Mesendoderm (in vitro differentiated cells): ENCODE data around the gene RNF213.

Source experiments
- DNase-seq: peaks from one replicate; pipeline ENCODE4 v3.0.0; 2013
- H2AK5ac ChIP-seq: 2 replicates; pipeline ENCODE4 v1.6.1; 2013; ENCODE audit warnings: low read length, inconsistent platforms
- H2BK120ac ChIP-seq: 2 replicates; pipeline ENCODE4 v1.6.1; 2013; ENCODE audit warnings: low read depth, mild to moderate bottlenecking, low read length, moderate library complexity, mixed read lengths
- H2BK15ac ChIP-seq: replicated peaks from 2 replicates; pipeline ENCODE4 v1.6.1; 2013; ENCODE audit warnings: low read depth, mild to moderate bottlenecking, moderate library complexity
- H2BK5ac ChIP-seq: 2 replicates; pipeline ENCODE4 v1.6.1; 2013; ENCODE audit warnings: low read length, inconsistent platforms
- H3K18ac ChIP-seq: 2 replicates; pipeline ENCODE4 v1.6.1; 2013; ENCODE audit warnings: mild to moderate bottlenecking, low read length, mixed read lengths
- H3K23ac ChIP-seq: one replicate; pipeline ENCODE4 v1.6.1; 2013; ENCODE audit warnings: low read length
- H3K27ac ChIP-seq: 2 replicates; pipeline ENCODE4 v1.5.1; 2013; ENCODE audit warnings: low read depth, mild to moderate bottlenecking, inconsistent platforms, low read length, moderate library complexity
- H3K27me3 ChIP-seq: 2 replicates; pipeline ENCODE4 v1.6.1; 2013; ENCODE audit warnings: low read length, control low read depth, mild to moderate bottlenecking, inconsistent platforms; ENCODE audit not compliant: insufficient read depth, poor library complexity
- H3K36me3 ChIP-seq: 2 replicates; pipeline ENCODE4 v1.6.1; 2013; ENCODE audit warnings: low read length, inconsistent platforms; ENCODE audit not compliant: control insufficient read depth, insufficient read depth
- H3K4ac ChIP-seq: one replicate; pipeline ENCODE4 v1.6.1; 2013; ENCODE audit warnings: low read depth, mild to moderate bottlenecking, low read length, moderate library complexity
- H3K4me1 ChIP-seq: 2 replicates; pipeline ENCODE4 v1.6.1; 2013; ENCODE audit warnings: low read depth, low read length, inconsistent platforms; ENCODE audit not compliant: control insufficient read depth
- H3K4me2 ChIP-seq: 2 replicates; pipeline ENCODE4 v1.6.1; 2013; ENCODE audit warnings: low read length
- H3K4me3 ChIP-seq: 2 replicates; pipeline ENCODE4 v1.5.1; 2013; ENCODE audit warnings: mild to moderate bottlenecking, low read length
- H3K56ac ChIP-seq: one replicate; pipeline ENCODE4 v1.6.1; 2013; ENCODE audit warnings: low read length
- H3K79me1 ChIP-seq: 2 replicates; pipeline ENCODE4 v1.6.1; 2013; ENCODE audit warnings: low read length, inconsistent platforms
- H3K79me2 ChIP-seq: 2 replicates; pipeline ENCODE4 v1.6.1; 2013; ENCODE audit warnings: mild to moderate bottlenecking, low read length; ENCODE audit not compliant: control insufficient read depth, insufficient read depth
- H3K9ac ChIP-seq: 2 replicates; pipeline ENCODE4 v1.6.1; 2013; ENCODE audit warnings: low read length, inconsistent platforms
- H4K5ac ChIP-seq: one replicate; pipeline ENCODE4 v1.6.1; 2013; ENCODE audit warnings: low read length
- H4K8ac ChIP-seq: one replicate; pipeline ENCODE4 v1.6.1; 2013; ENCODE audit warnings: low read depth, mild to moderate bottlenecking, control low read depth, low read length, moderate library complexity
- WGBS: extraction: QIAGEN DNeasy Blood & Tissue Kit; methylation state at CpG from one replicate; pipeline ENCODE4 v1.1.7; 2013; ENCODE audit warnings: low lambda C conversion rate, missing lambda C conversion rate; ENCODE audit not compliant: insufficient coverage; ENCODE audit errors: extremely low coverage; 5-methylcytosine and 5-hydroxymethylcytosine counted together

RNF213 gene

GRCh38 chr17:80415626-80416137 lies 155.0 kb downstream of the RNF213 start:
- peaks cover 7% of the 10 kb centered on the region for H3K27me3 ChIP-seq
- WGBS: no CpG with 5 or more reads among the region's 39 CpGs

GRCh38 chr17:80416260-80416939 lies 155.7 kb downstream of the RNF213 start:
- no CpG with 5 or more reads among the region's 7 CpGs for WGBS
- no peak overlapping the region for H3K56ac ChIP-seq

More at GRCh38 chr17:80415626-80416137, 155.0 kb downstream of the RNF213 start:
- no peak overlapping the region for H3K23ac ChIP-seq
- no peak overlapping the region for H2AK5ac ChIP-seq
- H2BK15ac ChIP-seq: no peak overlapping the region
- no peak for DNase-seq
- H4K8ac ChIP-seq: no peak overlapping the region
- H3K4me1 ChIP-seq: peaks cover 2% of the 10 kb centered on the region
- H2BK5ac ChIP-seq: peak overlapping the region; percentile 13
- H3K4me3 ChIP-seq: peak overlapping the region; percentile 96
- no peak overlapping the region for H2BK120ac ChIP-seq
- H3K9ac ChIP-seq: peak overlapping the region; percentile 93
- no peak overlapping the region for H3K4ac ChIP-seq
- no peak overlapping the region for H4K5ac ChIP-seq
- H3K18ac ChIP-seq: peak overlapping the region; percentile 17
- H3K36me3 ChIP-seq: no peaks in the 10 kb centered on the region
- H3K4me2 ChIP-seq: peak overlapping the region; percentile 73
- H3K27ac ChIP-seq: peak overlapping the region; percentile 3
- no peaks in the 10 kb centered on the region for H3K79me2 ChIP-seq
- H3K79me1 ChIP-seq: peaks cover 4% of the 10 kb centered on the region
- H3K56ac ChIP-seq: peak overlapping the region; percentile 94

GRCh38 chr17:80416940-80417293 lies 156.3 kb downstream of the RNF213 start:
- Histone ChIP-seq H3K27ac (no peak overlapping the region), H2AK5ac (no peak overlapping the region), H3K79me1 (peaks cover 4% of the 10 kb centered on the region), H3K4ac (no peak overlapping the region), H3K4me3 (no peak overlapping the region), H3K23ac (no peak overlapping the region), H3K4me2 (no peak overlapping the region), H2BK15ac (no peak overlapping the region), H3K36me3 (no peaks in the 10 kb centered on the region), H4K8ac (no peak overlapping the region), H3K27me3 (peaks cover 7% of the 10 kb centered on the region), H4K5ac (no peak overlapping the region), H3K9ac (no peak overlapping the region), H3K79me2 (no peaks in the 10 kb centered on the region), H3K18ac (no peak overlapping the region), H2BK5ac (no peak overlapping the region), H2BK120ac (no peak overlapping the region), H3K4me1 (peaks cover 2% of the 10 kb centered on the region), H3K56ac (no peak overlapping the region)
- no CpG with 5 or more reads among the region's 6 CpGs for WGBS
- no peak for DNase-seq

More at GRCh38 chr17:80416260-80416939, 155.7 kb downstream of the RNF213 start:
- H3K4me2 ChIP-seq: no peak overlapping the region
- H3K4ac ChIP-seq: no peak overlapping the region
- no peak overlapping the region for H2BK15ac ChIP-seq
- no peak overlapping the region for H3K4me3 ChIP-seq
- no peak overlapping the region for H3K23ac ChIP-seq
- no peak overlapping the region for H3K18ac ChIP-seq
- H3K27me3 ChIP-seq: peaks cover 7% of the 10 kb centered on the region
- no peak for DNase-seq
- peaks cover 2% of the 10 kb centered on the region for H3K4me1 ChIP-seq
- H2BK5ac ChIP-seq: no peak overlapping the region
- no peak overlapping the region for H4K5ac ChIP-seq
- H3K79me1 ChIP-seq: peaks cover 4% of the 10 kb centered on the region
- no peak overlapping the region for H2AK5ac ChIP-seq
- H4K8ac ChIP-seq: no peak overlapping the region
- peak overlapping the region; percentile 11 for H3K9ac ChIP-seq
- no peak overlapping the region for H2BK120ac ChIP-seq
- no peaks in the 10 kb centered on the region for H3K79me2 ChIP-seq
- no peak overlapping the region for H3K27ac ChIP-seq
- H3K36me3 ChIP-seq: no peaks in the 10 kb centered on the region

GRCh38 chr17:80418589-80418988 lies 157.9 kb downstream of the RNF213 start:
- H3K4ac ChIP-seq: no peak overlapping the region
- no peak overlapping the region for H2AK5ac ChIP-seq
- H2BK15ac ChIP-seq: no peak overlapping the region
- peaks cover 5% of the 10 kb centered on the region for H3K27me3 ChIP-seq
- no peak overlapping the region for H3K4me2 ChIP-seq
- H3K4me3 ChIP-seq: no peak overlapping the region
- H3K4me1 ChIP-seq: peaks cover 2% of the 10 kb centered on the region
- H3K23ac ChIP-seq: no peak overlapping the region
- no peak overlapping the region for H2BK120ac ChIP-seq
- H3K36me3 ChIP-seq: no peaks in the 10 kb centered on the region
- H3K27ac ChIP-seq: no peak overlapping the region
- no peaks in the 10 kb centered on the region for H3K79me2 ChIP-seq
- H4K8ac ChIP-seq: no peak overlapping the region
- no peak for DNase-seq
- H2BK5ac ChIP-seq: no peak overlapping the region
- H3K56ac ChIP-seq: no peak overlapping the region
- peaks cover 4% of the 10 kb centered on the region for H3K79me1 ChIP-seq
- no peak overlapping the region for H3K18ac ChIP-seq
- no peak overlapping the region for H4K5ac ChIP-seq
- no CpG with 5 or more reads among the region's 11 CpGs for WGBS
- H3K9ac ChIP-seq: no peak overlapping the region

GRCh38 chr17:80419255-80419654 lies 158.6 kb downstream of the RNF213 start:
- H3K56ac ChIP-seq: no peak overlapping the region
- no peak overlapping the region for H2BK120ac ChIP-seq
- WGBS: no CpG with 5 or more reads among the region's 11 CpGs
- H3K23ac ChIP-seq: no peak overlapping the region
- no peak overlapping the region for H3K18ac ChIP-seq
- no peak overlapping the region for H4K5ac ChIP-seq
- no peaks in the 10 kb centered on the region for H3K36me3 ChIP-seq
- no peaks in the 10 kb centered on the region for H3K79me2 ChIP-seq
- peaks cover 2% of the 10 kb centered on the region for H3K4me1 ChIP-seq
- no peak overlapping the region for H2BK5ac ChIP-seq
- no peak for DNase-seq
- no peak overlapping the region for H3K4ac ChIP-seq
- H3K27me3 ChIP-seq: peaks cover under 1% of the 10 kb centered on the region
- peaks cover 4% of the 10 kb centered on the region for H3K79me1 ChIP-seq
- H2BK15ac ChIP-seq: no peak overlapping the region
- no peak overlapping the region for H3K4me3 ChIP-seq
- H3K4me2 ChIP-seq: no peak overlapping the region
- H4K8ac ChIP-seq: no peak overlapping the region
- no peak overlapping the region for H2AK5ac ChIP-seq
- no peak overlapping the region for H3K27ac ChIP-seq
- no peak overlapping the region for H3K9ac ChIP-seq
